ENCODE data around the gene FGGY.

Gene FGGY

GRCh38 chr1:59315529-59316463, 18.9 kb downstream of the FGGY start:
- DNase-seq: no peak

- no peak for DNase-seq
Measured at GRCh38 chr1:59316497-59317128, 19.7 kb downstream of the FGGY start.

GRCh38 chr1:59317343-59317742, 20.4 kb downstream of the FGGY start:
- DNase-seq: no peak

- DNase-seq: no peak
Measured at GRCh38 chr1:59317780-59318179, 20.9 kb downstream of the FGGY start.

- no peak for DNase-seq
Measured at GRCh38 chr1:59318271-59318860, 21.5 kb downstream of the FGGY start.

- DNase-seq: no peak
Measured at GRCh38 chr1:59322394-59322793, 25.5 kb downstream of the FGGY start.

- DNase-seq: no peak
Measured at GRCh38 chr1:59322814-59323213, 25.9 kb downstream of the FGGY start.

GRCh38 chr1:59323879-59324278, 27.0 kb downstream of the FGGY start:
- DNase-seq: no peak

- peak in 1 of 5 donors; percentile 20 for DNase-seq
Measured at GRCh38 chr1:59328353-59328752, 31.5 kb downstream of the FGGY start.

GRCh38 chr1:59329412-59330053, 32.6 kb downstream of the FGGY start:
- no peak for DNase-seq

- no peak for DNase-seq
Measured at GRCh38 chr1:59331686-59332620, 35.1 kb downstream of the FGGY start.

- peak in 1 of 5 donors; percentile 83 for DNase-seq
Measured at GRCh38 chr1:59332983-59333382, 36.1 kb downstream of the FGGY start.

- peak in 1 of 5 donors; percentile 72 for DNase-seq
Measured at GRCh38 chr1:59333626-59334277, 36.9 kb downstream of the FGGY start.

- no peak for DNase-seq
Measured at GRCh38 chr1:59340411-59341307, 43.8 kb downstream of the FGGY start.

- no peak for DNase-seq
Measured at GRCh38 chr1:59342801-59343575, 46.1 kb downstream of the FGGY start.

- no peak for DNase-seq
Measured at GRCh38 chr1:59343576-59343840, 46.6 kb downstream of the FGGY start.

- DNase-seq: no peak
Measured at GRCh38 chr1:59345221-59345620, 48.3 kb downstream of the FGGY start.

GRCh38 chr1:59346429-59346828, 49.5 kb downstream of the FGGY start:
- no peak for DNase-seq

- no peak for DNase-seq
Measured at GRCh38 chr1:59349101-59349500, 52.2 kb downstream of the FGGY start.

GRCh38 chr1:59350521-59350920, 53.6 kb downstream of the FGGY start:
- DNase-seq: no peak
